Activated T-cell treated with anti-CD3 and anti-CD28 coated beads, Interleukin-2, amount 50 U/mL, for 4 hours (primary cell): ENCODE data around the gene MTCH1. TPM values are rescaled to one million over a fixed set of nuclear protein-coding genes. Genes with fewer than 3 reads are reported as not detected.

Experiments used
- ATAC-seq, 2 donors: fragments of 200-7000 bp; cut with Tn5 transposase; one replicate each; pipeline ENCODE4 v1.10.0; 2021
- DNase-seq: peaks from one replicate; pipeline ENCODE4 v3.0.0-alpha.2; 2020
- H3K27me3 Mint-ChIP-seq: one replicate; pipeline ENCODE4 v1.8.0; 2021; ENCODE audit warnings: low read depth, mixed read lengths
- H3K36me3 Mint-ChIP-seq: one replicate; pipeline ENCODE4 v1.8.0; 2022; ENCODE audit warnings: mixed read lengths; ENCODE audit not compliant: insufficient read depth
- H3K4me1 Mint-ChIP-seq: one replicate; pipeline ENCODE4 v1.8.0; 2021; ENCODE audit warnings: low read depth, mixed read lengths
- H3K4me3 Mint-ChIP-seq: one replicate; pipeline ENCODE4 v1.8.0; 2021; ENCODE audit warnings: mild to moderate bottlenecking, moderate library complexity, mixed read lengths
- H3K9me3 Mint-ChIP-seq: one replicate; pipeline ENCODE4 v1.8.0; 2021; ENCODE audit warnings: mixed read lengths
- total RNA-seq, 3 donors: library from RNA; stranded (reverse); gene quantifications; one replicate each; pipeline ENCODE4 v1.2.1, GENCODE V29; 2021

Gene MTCH1
- total RNA-seq, result 100 to 1,000 TPM; 100 to 104 (median 104) TPM

- peaks cover 3% of the 10 kb centered on the region for H3K36me3 Mint-ChIP-seq
- DNase-seq (peak; percentile 82), ATAC-seq (peak; percentile 91 to 92)
- peak within 1 kb of the TSS; percentile 98 for H3K4me3 Mint-ChIP-seq
- H3K27me3 Mint-ChIP-seq, result no peaks in the 10 kb centered on the region
- no peaks in the 10 kb centered on the region for H3K9me3 Mint-ChIP-seq
- H3K4me1 Mint-ChIP-seq, result peaks cover 25% of the 10 kb centered on the region
Observed at GRCh38 chr6:36985808-36986703, at the start of gene MTCH1. MTCH1 (minus strand) TSS chr6:36986196; CDS start chr6:36986173, 23 bp downstream.

- peaks cover 31% of the 10 kb centered on the region for H3K4me1 Mint-ChIP-seq
- H3K27me3 Mint-ChIP-seq, result no peaks in the 10 kb centered on the region
- DNase-seq (no peak), ATAC-seq (peak; percentile 51 to 53)
- no peaks in the 10 kb centered on the region for H3K36me3 Mint-ChIP-seq
- no peaks in the 10 kb centered on the region for H3K9me3 Mint-ChIP-seq
- H3K4me3 Mint-ChIP-seq, result no peak overlapping the region
Observed at GRCh38 chr6:37033819-37034795, 48.1 kb upstream of the MTCH1 start.

GRCh38 chr6:37033255-37033654 lies 47.3 kb upstream of the MTCH1 start:
- DNase-seq, result no peak
- no peaks in the 10 kb centered on the region for H3K36me3 Mint-ChIP-seq
- peak; percentile 91 for ATAC-seq
- H3K4me1 Mint-ChIP-seq, result peaks cover 33% of the 10 kb centered on the region
- no peaks in the 10 kb centered on the region for H3K27me3 Mint-ChIP-seq
- H3K9me3 Mint-ChIP-seq, result no peaks in the 10 kb centered on the region
- no peak overlapping the region for H3K4me3 Mint-ChIP-seq

GRCh38 chr6:37032239-37032638 lies 46.2 kb upstream of the MTCH1 start:
- Mint-ChIP-seq H3K4me1 (peaks cover 33% of the 10 kb centered on the region), H3K27me3 (no peaks in the 10 kb centered on the region), H3K36me3 (no peaks in the 10 kb centered on the region), H3K4me3 (no peak overlapping the region), H3K9me3 (no peaks in the 10 kb centered on the region)
- DNase-seq (no peak), ATAC-seq (no peak)

GRCh38 chr6:37030599-37030998 lies 44.6 kb upstream of the MTCH1 start:
- Mint-ChIP-seq H3K4me3 (no peak overlapping the region), H3K4me1 (peaks cover 36% of the 10 kb centered on the region), H3K27me3 (no peaks in the 10 kb centered on the region), H3K9me3 (no peaks in the 10 kb centered on the region), H3K36me3 (no peaks in the 10 kb centered on the region)
- ATAC-seq (no peak), DNase-seq (no peak)

- DNase-seq, result peak; percentile 35
- H3K9me3 Mint-ChIP-seq, result no peaks in the 10 kb centered on the region
- H3K4me1 Mint-ChIP-seq, result peaks cover 39% of the 10 kb centered on the region
- no peaks in the 10 kb centered on the region for H3K36me3 Mint-ChIP-seq
- H3K27me3 Mint-ChIP-seq, result no peaks in the 10 kb centered on the region
- ATAC-seq, result no peak
- no peak overlapping the region for H3K4me3 Mint-ChIP-seq
Observed at GRCh38 chr6:37029249-37029971, 43.4 kb upstream of the MTCH1 start.

GRCh38 chr6:37027811-37028469 lies 41.9 kb upstream of the MTCH1 start:
- peaks cover 36% of the 10 kb centered on the region for H3K4me1 Mint-ChIP-seq
- H3K9me3 Mint-ChIP-seq, result no peaks in the 10 kb centered on the region
- H3K4me3 Mint-ChIP-seq, result no peak overlapping the region
- DNase-seq, result no peak
- no peaks in the 10 kb centered on the region for H3K27me3 Mint-ChIP-seq
- H3K36me3 Mint-ChIP-seq, result no peaks in the 10 kb centered on the region
- no peak for ATAC-seq

GRCh38 chr6:37027036-37027720 lies 41.2 kb upstream of the MTCH1 start:
- ATAC-seq, result no peak
- peaks cover 42% of the 10 kb centered on the region for H3K4me1 Mint-ChIP-seq

GRCh38 chr6:37025621-37026466 lies 39.8 kb upstream of the MTCH1 start:
- no peaks in the 10 kb centered on the region for H3K36me3 Mint-ChIP-seq
- H3K4me3 Mint-ChIP-seq, result no peak overlapping the region
- H3K27me3 Mint-ChIP-seq, result no peaks in the 10 kb centered on the region
- ATAC-seq (no peak), DNase-seq (no peak)
- H3K4me1 Mint-ChIP-seq, result peaks cover 52% of the 10 kb centered on the region
- no peaks in the 10 kb centered on the region for H3K9me3 Mint-ChIP-seq

More at GRCh38 chr6:37027036-37027720, 41.2 kb upstream of the MTCH1 start:
- H3K36me3 Mint-ChIP-seq, result no peaks in the 10 kb centered on the region
- DNase-seq, result no peak
- H3K9me3 Mint-ChIP-seq, result no peaks in the 10 kb centered on the region
- no peaks in the 10 kb centered on the region for H3K27me3 Mint-ChIP-seq
- no peak overlapping the region for H3K4me3 Mint-ChIP-seq

GRCh38 chr6:37024656-37025337 lies 38.8 kb upstream of the MTCH1 start:
- DNase-seq (no peak), ATAC-seq (peak; percentile 71 to 84)
- Mint-ChIP-seq H3K4me1 (peaks cover 52% of the 10 kb centered on the region), H3K4me3 (no peak overlapping the region), H3K9me3 (no peaks in the 10 kb centered on the region), H3K36me3 (no peaks in the 10 kb centered on the region), H3K27me3 (no peaks in the 10 kb centered on the region)

GRCh38 chr6:37022135-37022863 lies 36.3 kb upstream of the MTCH1 start:
- H3K36me3 Mint-ChIP-seq, result no peaks in the 10 kb centered on the region
- no peaks in the 10 kb centered on the region for H3K27me3 Mint-ChIP-seq
- ATAC-seq (no peak), DNase-seq (no peak)
- no peak overlapping the region for H3K4me3 Mint-ChIP-seq
- peaks cover 58% of the 10 kb centered on the region for H3K4me1 Mint-ChIP-seq
- H3K9me3 Mint-ChIP-seq, result no peaks in the 10 kb centered on the region
